ENCODE results near the gene FAM219A. TPM values are rescaled to one million over a fixed set of nuclear protein-coding genes. Genes with fewer than 3 reads are reported as not detected.

FAM219A gene
- total RNA-seq, 1 donor from 2014 or later: 17.5 TPM

- DNase-seq (ENCODE audit: low spot score, unreplicated experiment): peak; percentile 53
- Mint-ChIP-seq H3K27me3 (peaks cover 29% of the 10 kb centered on the region), H3K27ac (no peak overlapping the region), H3K4me3 (ENCODE audit: low read depth) (no peak overlapping the region), H3K4me1 (ENCODE audit: low read depth) (no peaks in the 10 kb centered on the region), H3K9me3 (ENCODE audit: low read depth) (no peaks in the 10 kb centered on the region), H3K36me3 (ENCODE audit: insufficient read depth) (no peaks in the 10 kb centered on the region)
- TF ChIP-seq CTCF (IDR thresholded peaks at IDR 0.05; ENCODE audit: unreplicated experiment): no peak
These were observed 35.7 kb upstream of the FAM219A start for GRCh38 chr9:34493972-34494535.

- Mint-ChIP-seq H3K27me3 (peaks cover 29% of the 10 kb centered on the region), H3K9me3 (ENCODE audit: low read depth) (no peaks in the 10 kb centered on the region), H3K36me3 (ENCODE audit: insufficient read depth) (no peaks in the 10 kb centered on the region), H3K4me1 (ENCODE audit: low read depth) (no peaks in the 10 kb centered on the region), H3K4me3 (ENCODE audit: low read depth) (no peak overlapping the region), H3K27ac (no peak overlapping the region)
- DNase-seq (ENCODE audit: low spot score, unreplicated experiment): no peak
- TF ChIP-seq CTCF (IDR thresholded peaks at IDR 0.05; ENCODE audit: unreplicated experiment): no peak
These were observed 33.7 kb upstream of the FAM219A start for GRCh38 chr9:34492051-34492450.

- Mint-ChIP-seq H3K27ac (no peak overlapping the region), H3K4me3 (ENCODE audit: low read depth) (no peak overlapping the region), H3K9me3 (ENCODE audit: low read depth) (no peaks in the 10 kb centered on the region), H3K4me1 (ENCODE audit: low read depth) (no peaks in the 10 kb centered on the region), H3K36me3 (ENCODE audit: insufficient read depth) (no peaks in the 10 kb centered on the region), H3K27me3 (peaks cover 29% of the 10 kb centered on the region)
- DNase-seq (ENCODE audit: low spot score, unreplicated experiment): no peak
- TF ChIP-seq CTCF (IDR thresholded peaks at IDR 0.05; ENCODE audit: unreplicated experiment): no peak
These were observed 33.2 kb upstream of the FAM219A start for GRCh38 chr9:34491596-34491995.

- no peaks in the 10 kb centered on the region for H3K9me3 Mint-ChIP-seq (ENCODE audit: low read depth)
- no peak for DNase-seq (ENCODE audit: low spot score, unreplicated experiment)
- no peaks in the 10 kb centered on the region for H3K4me1 Mint-ChIP-seq (ENCODE audit: low read depth)
- peaks cover 29% of the 10 kb centered on the region for H3K27me3 Mint-ChIP-seq
- H3K36me3 Mint-ChIP-seq (ENCODE audit: insufficient read depth): no peaks in the 10 kb centered on the region
- no peak overlapping the region for H3K27ac Mint-ChIP-seq
- no peak overlapping the region for H3K4me3 Mint-ChIP-seq (ENCODE audit: low read depth)
- no peak for TF ChIP-seq CTCF (IDR thresholded peaks at IDR 0.05; ENCODE audit: unreplicated experiment)
These were observed 32.4 kb upstream of the FAM219A start for GRCh38 chr9:34490760-34491159.

GRCh38 chr9:34490360-34490759 lies 32.0 kb upstream of the FAM219A start:
- Mint-ChIP-seq H3K27me3 (peaks cover 29% of the 10 kb centered on the region), H3K36me3 (ENCODE audit: insufficient read depth) (no peaks in the 10 kb centered on the region), H3K4me1 (ENCODE audit: low read depth) (no peaks in the 10 kb centered on the region)

More at GRCh38 chr9:34490360-34490759, 32.0 kb upstream of the FAM219A start:
- TF ChIP-seq CTCF (IDR thresholded peaks at IDR 0.05; ENCODE audit: unreplicated experiment): no peak
- no peak for DNase-seq (ENCODE audit: low spot score, unreplicated experiment)
- Mint-ChIP-seq H3K27ac (no peak overlapping the region), H3K4me3 (ENCODE audit: low read depth) (no peak overlapping the region), H3K9me3 (ENCODE audit: low read depth) (no peaks in the 10 kb centered on the region)

Data from progenitor cell of endocrine pancreas (in vitro differentiated cells).